Caco-2 (cell line): ENCODE data around the gene CCDC148. TPM values are rescaled to one million over a fixed set of nuclear protein-coding genes. Genes with fewer than 3 reads are reported as not detected.

Source experiments
- BruUV-seq: library from RNA; stranded (reverse); fragments of 400-500 nt; replicated peaks from 2 replicates; lab custom pipeline; 2021; lab: Mats Ljungman, UMichigan
- CTCF ChIA-PET: fragments of 300-600 bp; sonication (Branson Sonifier 250); formaldehyde crosslinking; loops from one replicate; lab custom pipeline; 2022; ENCODE audit warnings: antibody characterized with exemption; lab: Charles Lee
- POLR2A ChIA-PET: fragments of 300-600 bp; sonication (Branson Sonifier 250); formaldehyde crosslinking; loops from one replicate; lab custom pipeline; 2022; ENCODE audit warnings: antibody characterized with exemption; lab: Charles Lee
- DNase-seq, 2 experiments: peaks; one replicate each; pipeline versions ENCODE4 v3.0.0 to v3.0.0-alpha.2; 2020 to 2022
- H3K27me3 ChIP-seq: replicated peaks from 2 replicates; pipeline ENCODE4 v1.6.0; 2011; ENCODE audit warnings: low read length; ENCODE audit not compliant: control insufficient read depth, insufficient read depth
- H3K36me3 ChIP-seq: 2 replicates; pipeline ENCODE4 v1.5.1; 2011; ENCODE audit warnings: low read length; ENCODE audit not compliant: control insufficient read depth, insufficient read depth
- H3K4me1 ChIP-seq: fragments of 250-450 bp; sonication (Bioruptor Pico); 2 replicates; pipeline ENCODE4 v1.5.1; 2020; ENCODE audit warnings: mild to moderate bottlenecking
- H3K4me3 ChIP-seq: 2 replicates; pipeline ENCODE4 v1.5.1; 2011; ENCODE audit warnings: low read depth, mild to moderate bottlenecking, control low read depth, low read length
- H3K9me3 ChIP-seq: fragments of 250-450 bp; sonication (Bioruptor Pico); 2 replicates; pipeline ENCODE4 v1.5.1; 2020; ENCODE audit warnings: mild to moderate bottlenecking, moderate library complexity
- H3K27ac Mint-ChIP-seq: one replicate; pipeline ENCODE4 v1.8.0; 2022; ENCODE audit warnings: mixed read lengths; ENCODE audit not compliant: unreplicated experiment
- H3K27me3 Mint-ChIP-seq: one replicate; pipeline ENCODE4 v1.8.0; 2022; ENCODE audit warnings: mixed read lengths; ENCODE audit not compliant: insufficient read depth, unreplicated experiment
- H3K36me3 Mint-ChIP-seq: one replicate; pipeline ENCODE4 v1.8.0; 2022; ENCODE audit warnings: mild to moderate bottlenecking, mixed read lengths; ENCODE audit not compliant: insufficient read depth, unreplicated experiment
- H3K4me1 Mint-ChIP-seq: one replicate; pipeline ENCODE4 v1.8.0; 2022; ENCODE audit warnings: low read depth, mixed read lengths; ENCODE audit not compliant: unreplicated experiment
- H3K4me3 Mint-ChIP-seq: one replicate; pipeline ENCODE4 v1.8.0; 2022; ENCODE audit warnings: mild to moderate bottlenecking, moderate library complexity, mixed read lengths; ENCODE audit not compliant: unreplicated experiment
- H3K9me3 Mint-ChIP-seq: one replicate; pipeline ENCODE4 v1.8.0; 2022; ENCODE audit warnings: mixed read lengths; ENCODE audit not compliant: unreplicated experiment
- intact Hi-C: fragments of 100-400 bp; cut with micrococcal nuclease; formaldehyde crosslinking; loops from one replicate; pipeline ENCODE4 v1.10.0; 2022; ENCODE audit not compliant: unreplicated experiment
- total RNA-seq: library from RNA; stranded (reverse); gene quantifications from 2 replicates; pipeline ENCODE4 v1.2.3, GENCODE V29; 2022
- TF ChIP-seq, protein P1 (sequence below), 2 experiments: fragments of 200-600 bp in 1 of 2; IDR thresholded peaks; 1 replicate in 1 of 2; 2 replicates in 1 of 2; pipeline versions ENCODE4 v1.5.1 to v1.8.0; 2011 to 2022; ENCODE audit warnings: antibody characterized with exemption in 1 of 2, control low read depth in 1 of 2, inconsistent platforms in 1 of 2, low read depth in 1 of 2, low read length in 1 of 2, mild to moderate bottlenecking in 1 of 2, moderate library complexity in 1 of 2; ENCODE audit not compliant: insufficient read depth in 1 of 2, severe bottlenecking in 1 of 2, unreplicated experiment in 1 of 2

CCDC148 gene
- total RNA-seq, 1 experiment from 2014 or later = 6.3 TPM

DNA sequence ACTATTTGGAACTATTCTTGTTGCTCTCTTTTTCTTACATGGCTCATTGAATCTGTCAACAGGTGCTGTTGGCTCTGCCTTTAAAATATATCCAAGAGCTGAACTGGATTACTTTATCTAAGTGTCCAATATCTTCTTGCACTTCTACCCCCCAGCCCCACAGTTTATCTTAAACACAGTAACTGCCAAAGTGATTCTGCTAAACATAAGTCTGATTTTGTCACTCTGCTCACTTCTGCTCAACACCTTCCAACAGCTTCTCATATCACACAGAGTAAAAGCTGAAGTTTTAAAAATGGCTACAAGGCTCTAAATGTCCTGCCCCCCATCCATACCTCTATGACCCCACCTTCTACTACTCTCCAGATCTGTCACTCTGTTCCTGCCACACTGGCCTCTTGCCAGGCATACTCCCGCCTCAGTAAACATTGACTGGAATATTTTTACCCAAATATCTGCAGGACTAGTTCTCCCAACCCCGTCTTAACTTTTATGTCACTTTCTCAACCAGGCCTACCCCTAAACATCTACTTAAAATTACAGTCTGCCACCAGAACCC is 130.7 kb downstream of the CCDC148 start:
- no peak for DNase-seq
- Histone ChIP-seq H3K36me3 (no peaks in the 10 kb centered on the region), H3K4me1 (no peaks in the 10 kb centered on the region), H3K27me3 (no peaks in the 10 kb centered on the region), H3K9me3 (peaks cover 5% of the 10 kb centered on the region; the same call in 1 of the 2 replicates), H3K4me3 (no peak overlapping the region)
- ChIA-PET POLR2A (no interaction called here), CTCF (no interaction called here)
- Mint-ChIP-seq H3K4me3 (no peak overlapping the region), H3K27ac (no peak overlapping the region), H3K36me3 (no peaks in the 10 kb centered on the region), H3K27me3 (no peaks in the 10 kb centered on the region), H3K4me1 (no peaks in the 10 kb centered on the region), H3K9me3 (peaks cover 6% of the 10 kb centered on the region)
- intact Hi-C loops = no loop called here
- BruUV-seq = no TSS peak
- TF ChIP-seq, protein P1, sequence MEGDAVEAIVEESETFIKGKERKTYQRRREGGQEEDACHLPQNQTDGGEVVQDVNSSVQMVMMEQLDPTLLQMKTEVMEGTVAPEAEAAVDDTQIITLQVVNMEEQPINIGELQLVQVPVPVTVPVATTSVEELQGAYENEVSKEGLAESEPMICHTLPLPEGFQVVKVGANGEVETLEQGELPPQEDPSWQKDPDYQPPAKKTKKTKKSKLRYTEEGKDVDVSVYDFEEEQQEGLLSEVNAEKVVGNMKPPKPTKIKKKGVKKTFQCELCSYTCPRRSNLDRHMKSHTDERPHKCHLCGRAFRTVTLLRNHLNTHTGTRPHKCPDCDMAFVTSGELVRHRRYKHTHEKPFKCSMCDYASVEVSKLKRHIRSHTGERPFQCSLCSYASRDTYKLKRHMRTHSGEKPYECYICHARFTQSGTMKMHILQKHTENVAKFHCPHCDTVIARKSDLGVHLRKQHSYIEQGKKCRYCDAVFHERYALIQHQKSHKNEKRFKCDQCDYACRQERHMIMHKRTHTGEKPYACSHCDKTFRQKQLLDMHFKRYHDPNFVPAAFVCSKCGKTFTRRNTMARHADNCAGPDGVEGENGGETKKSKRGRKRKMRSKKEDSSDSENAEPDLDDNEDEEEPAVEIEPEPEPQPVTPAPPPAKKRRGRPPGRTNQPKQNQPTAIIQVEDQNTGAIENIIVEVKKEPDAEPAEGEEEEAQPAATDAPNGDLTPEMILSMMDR (IDR thresholded peaks at IDR 0.05; ENCODE audit: insufficient read depth in 1 of 2, low read depth in 1 of 2, low read length in 1 of 2, severe bottlenecking in 1 of 2, unreplicated experiment in 1 of 2) = no peak

DNA sequence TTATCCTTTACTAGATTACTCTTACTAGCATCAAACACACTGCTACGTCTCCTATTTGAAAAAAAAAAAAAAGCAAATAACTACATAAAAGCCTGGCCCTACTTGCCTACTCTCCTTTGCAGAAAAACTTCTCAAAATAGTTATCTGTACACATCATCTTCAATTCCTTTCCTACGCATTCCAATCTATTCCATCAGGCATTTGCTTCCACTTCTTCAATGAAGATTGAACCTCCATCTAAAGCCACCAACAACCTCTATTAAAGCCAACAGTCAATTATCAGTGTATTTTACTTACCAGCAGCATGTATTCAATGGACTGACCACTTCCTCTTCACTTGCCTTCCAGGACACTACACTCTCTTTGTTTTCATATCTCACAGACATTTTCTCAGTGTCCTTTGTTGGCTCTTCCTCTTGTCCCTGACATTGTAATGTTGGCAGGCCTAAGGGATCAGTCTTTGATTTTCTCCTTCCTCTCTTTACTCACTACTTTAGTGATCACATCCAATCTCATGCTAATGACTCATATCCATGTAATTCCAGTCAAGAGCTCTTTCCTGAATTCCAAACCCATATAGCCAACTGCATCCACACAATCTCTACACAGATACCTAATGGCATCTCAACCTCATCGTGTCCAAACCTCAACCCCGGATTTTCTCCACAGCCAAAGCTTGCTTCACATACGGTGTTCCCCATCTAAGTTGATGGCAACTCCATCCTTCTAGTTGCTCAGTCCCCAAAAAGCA is 131.3 kb downstream of the CCDC148 start:
- Mint-ChIP-seq H3K4me1 (no peaks in the 10 kb centered on the region), H3K27me3 (no peaks in the 10 kb centered on the region), H3K36me3 (no peaks in the 10 kb centered on the region), H3K4me3 (no peak overlapping the region), H3K27ac (no peak overlapping the region), H3K9me3 (no peaks in the 10 kb centered on the region)
- POLR2A ChIA-PET = no interaction called here
- no peak for DNase-seq
- Histone ChIP-seq H3K9me3 (peaks cover 5% of the 10 kb centered on the region; the same call in 1 of the 2 replicates), H3K4me3 (no peak overlapping the region), H3K27me3 (no peaks in the 10 kb centered on the region), H3K36me3 (no peaks in the 10 kb centered on the region), H3K4me1 (no peaks in the 10 kb centered on the region)
- TF ChIP-seq, protein P1 (IDR thresholded peaks at IDR 0.05; ENCODE audit: insufficient read depth in 1 of 2, low read depth in 1 of 2, low read length in 1 of 2, severe bottlenecking in 1 of 2, unreplicated experiment in 1 of 2) = no peak
- CTCF ChIA-PET = no interaction called here
- no TSS peak for BruUV-seq
- intact Hi-C loops = no loop called here

DNA sequence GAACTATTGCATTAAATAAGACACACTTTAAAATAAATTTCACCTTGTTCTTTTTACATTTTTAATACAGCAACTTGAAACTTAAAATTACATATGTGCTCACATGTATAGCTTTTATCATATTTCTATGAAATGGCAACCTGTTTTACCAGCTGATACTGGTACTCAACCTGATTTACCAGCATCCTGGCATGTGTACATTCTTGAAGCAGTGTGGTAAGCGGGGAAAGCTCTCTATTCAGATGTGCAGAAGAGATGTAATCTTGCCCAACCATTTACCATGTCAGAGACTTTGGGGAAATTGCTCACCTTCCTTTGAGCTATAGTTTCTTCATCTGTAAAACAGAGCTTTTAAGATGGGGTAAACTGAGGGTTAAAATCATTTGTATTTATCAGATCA is 133.2 kb downstream of the CCDC148 start:
- Histone ChIP-seq H3K9me3 (peaks cover 5% of the 10 kb centered on the region; the same call in 1 of the 2 replicates), H3K36me3 (no peaks in the 10 kb centered on the region), H3K4me3 (no peak overlapping the region), H3K27me3 (no peaks in the 10 kb centered on the region), H3K4me1 (no peaks in the 10 kb centered on the region)
- Mint-ChIP-seq H3K9me3 (no peaks in the 10 kb centered on the region), H3K36me3 (no peaks in the 10 kb centered on the region), H3K4me1 (no peaks in the 10 kb centered on the region), H3K27me3 (no peaks in the 10 kb centered on the region), H3K27ac (no peak overlapping the region), H3K4me3 (no peak overlapping the region)
- DNase-seq = no peak
- no TSS peak for BruUV-seq
- CTCF ChIA-PET = no interaction called here
- intact Hi-C loops = no loop called here
- POLR2A ChIA-PET = no interaction called here
- TF ChIP-seq, protein P1 (IDR thresholded peaks at IDR 0.05; ENCODE audit: insufficient read depth in 1 of 2, low read depth in 1 of 2, low read length in 1 of 2, severe bottlenecking in 1 of 2, unreplicated experiment in 1 of 2) = no peak
